H54 (cell line): ENCODE data around the gene CCDC149.
"Not testable (repeated sequence)": the region's sequence is repeated elsewhere in the genome, so short reads cannot be mapped to it uniquely, and the experiment has no call there.

Source experiments
- DNase-seq: peaks from one replicate; pipeline ENCODE4 v3.0.0; 2011; ENCODE audit warnings: low spot score, mixed read lengths; ENCODE audit not compliant: insufficient read length
- FAIRE-seq: peaks from 3 replicates; lab custom pipeline; 2011; peaks lifted over from hg19 to GRCh38; lab: Jason Lieb, UNC
- POLR2A ChIP-seq: IDR thresholded peaks from 2 replicates; pipeline ENCODE4 v1.6.1; 2011; ENCODE audit warnings: low read depth, mild to moderate bottlenecking, low read length

The CCDC149 gene

DNA sequence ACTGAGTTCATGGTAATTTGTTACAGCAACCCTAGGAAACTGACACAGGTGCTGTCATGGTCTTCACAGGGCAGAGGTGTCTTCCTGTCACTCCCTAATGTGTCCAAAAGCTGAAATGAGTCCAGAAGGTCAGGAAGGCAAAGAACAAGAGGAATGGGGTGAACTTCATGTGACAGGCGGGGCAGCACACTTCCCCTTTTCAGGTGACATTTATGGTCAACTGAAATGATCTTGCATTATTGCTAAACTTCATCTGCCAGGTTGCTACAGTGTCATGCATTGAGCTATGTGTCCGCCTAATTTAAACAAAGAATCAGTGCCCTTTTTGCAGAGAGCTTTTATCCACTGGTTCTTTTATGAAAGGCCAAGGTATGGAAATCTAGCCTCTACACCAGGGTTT lies 15.9 kb upstream of the CCDC149 start:
- FAIRE-seq (no peak), DNase-seq (no peak)
- TF ChIP-seq POLR2A, result no peak

DNA sequence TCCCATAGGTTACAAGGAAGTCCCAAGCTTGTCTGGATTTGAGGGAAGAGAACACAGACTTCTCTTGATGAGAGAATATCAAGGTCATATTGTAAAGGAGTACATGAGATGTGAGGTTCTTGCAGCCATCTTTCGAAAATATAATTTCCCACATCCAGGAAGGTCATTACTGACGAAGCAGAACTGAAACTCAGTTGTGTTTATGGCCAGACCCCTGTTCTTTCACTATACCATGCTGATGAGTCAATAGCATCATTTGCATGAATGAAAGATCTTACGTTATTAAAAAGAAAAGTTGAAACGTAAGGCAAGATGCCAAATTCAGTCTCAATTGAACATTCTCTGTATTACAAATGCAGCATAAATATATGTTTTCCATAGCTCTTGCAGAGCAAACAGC lies 14.2 kb upstream of the CCDC149 start:
- DNase-seq (no peak), FAIRE-seq (no peak)
- TF ChIP-seq POLR2A, result no peak

DNA sequence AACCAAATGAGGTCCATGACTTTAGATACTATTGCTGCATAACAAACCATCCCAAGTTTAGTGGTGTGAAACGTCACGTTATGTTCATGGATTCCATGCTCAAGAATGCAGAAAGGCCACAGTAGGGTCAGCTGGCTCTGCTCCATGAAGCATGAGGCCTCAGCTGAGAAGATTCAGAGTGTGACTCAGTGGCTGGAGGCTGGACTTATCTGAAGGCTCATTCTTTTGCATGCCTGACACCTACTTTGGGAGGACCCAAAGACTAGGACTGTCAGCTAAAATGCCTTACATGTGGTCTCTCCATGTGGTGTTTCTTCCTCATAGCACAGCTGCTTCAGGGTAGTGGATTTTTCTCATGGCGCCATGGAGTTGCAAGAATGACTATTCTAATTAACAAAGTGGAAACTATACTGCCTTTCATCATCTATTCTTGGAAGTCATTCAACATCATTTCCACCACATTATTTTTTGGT lies 11.5 kb upstream of the CCDC149 start:
- DNase-seq (no peak), FAIRE-seq (no peak)
- TF ChIP-seq POLR2A, result no peak

DNA sequence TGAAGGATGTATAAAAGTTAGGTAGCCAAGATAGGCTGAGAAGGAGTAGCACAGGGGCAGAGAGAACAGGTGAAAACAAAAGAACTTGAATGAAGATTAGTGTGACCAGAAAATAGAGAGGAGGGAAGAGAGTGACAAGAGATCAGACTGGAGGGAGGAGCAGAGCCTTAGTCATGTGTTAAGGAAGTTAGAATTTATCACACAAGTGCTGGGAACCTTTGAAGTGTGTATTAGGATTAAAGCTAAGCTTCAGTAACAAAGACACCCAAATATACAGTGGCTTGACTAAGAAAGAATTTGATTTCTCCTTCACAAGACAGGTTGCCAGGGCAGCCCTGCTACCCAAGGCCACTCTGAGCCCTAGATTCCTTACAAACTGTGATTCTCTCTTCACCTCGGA lies 10.7 kb upstream of the CCDC149 start:
- DNase-seq (no peak), FAIRE-seq (no peak)
- no peak for TF ChIP-seq POLR2A

DNA sequence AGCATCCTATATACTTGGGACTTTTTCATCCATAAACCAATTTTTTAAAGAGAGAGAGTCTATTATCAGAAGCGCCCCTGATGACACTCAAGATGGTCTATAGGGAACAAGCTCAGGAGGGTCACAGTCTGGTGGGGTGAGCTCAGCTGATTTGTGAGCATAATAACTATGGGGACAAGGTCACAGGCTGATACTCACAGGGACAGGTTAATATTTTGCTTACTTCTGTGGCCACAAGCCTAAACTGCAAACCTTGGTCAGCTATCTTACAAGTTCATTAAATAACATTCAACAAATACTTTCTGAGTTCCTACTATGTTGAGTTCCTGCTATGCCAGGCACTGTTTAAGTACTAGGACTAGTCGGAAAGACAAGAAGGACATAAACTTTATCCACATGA lies 10.2 kb upstream of the CCDC149 start:
- DNase-seq (no peak), FAIRE-seq (no peak)
- TF ChIP-seq POLR2A, result no peak

DNA sequence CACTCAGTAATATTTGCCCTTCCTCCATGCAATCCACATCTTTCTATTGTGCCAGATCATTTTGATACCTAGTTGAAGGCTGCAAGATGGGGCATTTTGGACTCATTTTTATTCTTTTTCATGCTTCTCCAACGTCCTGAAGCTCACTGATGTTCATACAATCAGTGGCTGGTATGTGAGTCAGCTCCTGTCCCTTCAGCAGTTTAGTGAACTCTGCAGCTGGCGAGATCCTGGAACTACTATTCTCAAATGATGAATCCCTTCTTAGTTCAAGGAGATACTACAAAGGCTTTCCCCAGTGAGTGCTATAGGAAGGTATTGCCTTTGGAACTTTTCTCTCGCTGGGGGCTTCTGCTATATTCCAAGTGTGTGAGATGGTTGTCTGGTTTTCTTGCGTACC lies 9.6 kb upstream of the CCDC149 start:
- FAIRE-seq, result no peak
- no peak for DNase-seq
- TF ChIP-seq POLR2A, result no peak

DNA sequence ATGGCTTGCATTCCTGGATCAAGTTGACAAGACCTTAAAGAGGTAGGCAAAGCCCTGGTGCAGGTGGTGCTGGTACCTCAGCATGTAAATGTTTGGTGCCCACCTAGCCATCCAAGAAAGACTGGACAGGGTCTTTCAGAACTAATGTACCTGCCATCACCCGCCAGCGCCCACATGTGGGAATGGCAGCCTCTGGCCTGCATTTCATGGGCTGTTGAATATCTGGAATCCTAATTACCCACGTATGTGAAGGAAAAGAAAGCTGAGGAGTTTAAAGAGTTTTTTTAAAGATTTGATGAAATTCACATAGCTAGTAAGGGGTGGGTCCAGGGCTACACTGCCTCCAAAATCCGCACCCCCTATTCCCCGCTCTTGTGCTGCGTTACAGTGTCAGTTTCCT lies 8.6 kb upstream of the CCDC149 start:
- FAIRE-seq (no peak), DNase-seq (no peak)
- no peak for TF ChIP-seq POLR2A

DNA sequence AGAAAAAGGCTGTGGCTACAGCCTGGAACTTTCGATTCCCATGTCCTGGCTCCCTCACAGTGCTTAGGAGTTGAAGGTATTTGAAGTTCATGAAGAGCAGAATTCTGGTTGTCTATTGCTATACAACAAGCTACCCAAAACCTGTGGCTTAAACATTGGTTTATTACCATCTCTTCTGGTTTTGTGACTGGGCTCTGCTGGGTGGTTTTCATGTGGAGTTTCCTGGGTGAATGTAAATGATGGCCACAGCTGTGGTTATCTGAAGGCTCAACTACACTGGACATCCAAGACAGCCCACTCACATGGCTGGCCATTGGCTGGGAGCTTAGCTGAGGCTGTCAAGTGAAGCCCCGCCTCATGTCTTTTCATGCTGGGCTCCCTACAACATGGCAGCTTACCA lies 7.2 kb upstream of the CCDC149 start:
- FAIRE-seq (no peak), DNase-seq (no peak)
- no peak for TF ChIP-seq POLR2A

DNA sequence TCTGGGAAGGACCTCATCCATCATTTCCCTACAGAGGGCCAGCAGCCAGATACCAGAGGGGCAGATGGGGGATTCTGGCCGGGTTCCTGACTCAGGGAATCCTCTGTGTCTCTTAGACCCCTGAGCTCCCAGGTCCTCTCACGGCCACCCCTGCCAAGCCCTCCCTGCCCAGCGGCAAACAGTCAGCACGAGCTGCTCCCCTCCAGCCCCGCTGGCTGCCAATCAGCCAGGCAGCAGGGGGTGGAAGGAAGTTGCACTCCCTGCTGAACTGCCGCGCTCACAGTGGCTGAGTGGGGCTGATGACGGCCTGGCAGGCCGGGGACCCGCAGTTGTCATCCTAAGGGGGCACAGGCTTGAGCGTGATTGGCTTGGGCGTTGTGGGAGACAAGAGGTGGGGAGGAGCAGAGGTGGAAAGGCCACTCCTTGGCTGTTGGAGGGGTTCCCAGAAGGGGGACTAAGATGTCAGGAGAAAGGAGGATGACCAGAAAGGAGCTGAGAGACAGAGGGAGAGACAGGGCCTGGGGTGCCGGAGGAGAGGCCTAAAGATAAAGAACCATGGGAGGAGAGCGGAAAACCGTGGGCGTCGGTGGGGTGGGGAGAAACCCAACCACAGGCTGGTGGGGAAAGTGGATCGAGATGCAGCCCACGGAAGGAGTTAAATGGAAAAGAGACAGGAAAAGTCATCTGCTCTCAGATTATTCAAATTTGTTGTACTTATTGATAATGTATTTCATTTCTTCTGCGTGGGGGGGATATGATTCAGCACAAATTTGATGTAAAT lies 4.4 kb upstream of the CCDC149 start:
- no peak for FAIRE-seq
- no peak for DNase-seq
- TF ChIP-seq POLR2A, result no peak

DNA sequence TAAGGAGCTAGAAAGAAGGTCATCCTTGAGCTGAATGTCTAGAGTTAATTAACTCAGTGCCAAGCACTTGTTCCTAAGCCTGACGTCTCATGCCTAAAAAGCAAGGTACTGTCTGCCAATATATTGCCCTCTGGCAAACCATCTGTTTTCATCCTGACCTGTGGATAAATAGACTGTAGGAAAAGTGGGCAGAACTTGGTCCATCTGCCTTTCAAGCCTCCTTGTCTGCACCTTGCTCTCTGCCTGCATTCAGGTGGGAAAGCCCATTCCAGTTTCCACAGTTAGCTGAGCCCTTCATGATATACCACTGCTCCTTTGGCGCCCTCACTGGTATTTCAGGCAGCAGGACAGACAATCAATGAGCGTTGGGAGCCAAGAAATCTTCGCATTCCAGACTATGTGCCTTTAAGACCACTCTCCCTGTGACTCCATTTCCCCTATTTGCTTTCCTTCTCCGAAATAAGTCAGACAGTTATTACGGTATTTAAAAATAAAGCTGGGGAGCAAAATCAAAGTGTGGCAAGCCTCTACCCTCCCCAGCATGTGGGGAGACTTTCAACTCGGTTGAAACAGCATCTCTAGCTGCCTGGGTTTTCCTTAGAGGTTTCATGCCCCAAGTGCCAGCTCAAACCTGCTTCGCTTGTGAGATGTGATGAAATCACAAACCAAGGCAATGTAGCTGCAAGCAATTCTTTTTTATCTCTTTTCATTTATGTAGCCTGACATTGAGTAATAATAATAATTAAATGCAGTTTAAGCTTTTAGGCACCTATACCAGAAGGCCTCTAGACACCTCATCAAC lies 2.5 kb upstream of the CCDC149 start:
- no peak for TF ChIP-seq POLR2A
- no peak for DNase-seq
- no peak for FAIRE-seq

DNA sequence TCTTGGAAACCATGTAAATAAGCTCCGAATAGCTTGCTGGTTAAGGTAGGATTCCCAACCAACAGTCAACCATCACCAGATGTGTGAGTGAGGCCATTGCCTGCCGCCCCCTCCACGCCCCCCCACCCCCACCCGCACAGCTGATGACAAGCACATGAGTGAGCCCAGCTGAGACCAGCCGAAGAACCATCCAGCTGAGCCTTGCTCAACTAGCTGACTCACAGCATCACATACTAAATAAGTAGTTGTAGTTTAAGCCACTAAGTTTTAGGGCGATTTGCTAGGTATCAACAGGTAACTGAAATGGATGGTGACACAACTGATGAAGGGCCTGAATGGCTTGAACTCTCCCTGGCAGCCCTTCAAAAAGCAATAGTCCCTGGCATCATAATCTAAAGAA lies 1.6 kb upstream of the CCDC149 start:
- no peak for FAIRE-seq
- TF ChIP-seq POLR2A, result no peak

DNA sequence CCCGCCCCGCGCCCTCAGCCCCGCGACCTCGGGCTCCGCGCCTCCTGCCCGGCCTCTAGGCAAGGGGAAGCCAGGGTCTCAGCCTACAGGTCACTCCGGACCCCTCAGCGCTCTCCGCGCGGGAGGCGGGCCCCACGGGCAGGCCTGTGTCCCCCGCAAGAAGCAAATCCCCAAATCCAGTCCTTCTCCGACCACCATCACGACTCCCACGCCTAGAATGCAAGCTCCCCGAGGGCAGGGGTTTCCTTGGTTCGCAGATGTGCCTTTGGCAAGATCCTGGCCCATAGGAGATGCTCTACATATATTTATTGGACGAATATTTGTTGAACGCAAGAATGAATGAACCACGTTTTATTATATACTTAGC lies 260 bp upstream of the CCDC149 start:
- TF ChIP-seq POLR2A, result no peak
- DNase-seq (no peak), FAIRE-seq (no peak)

More for the DNA sequence above, 1.6 kb upstream of the CCDC149 start:
- no peak for DNase-seq

DNA sequence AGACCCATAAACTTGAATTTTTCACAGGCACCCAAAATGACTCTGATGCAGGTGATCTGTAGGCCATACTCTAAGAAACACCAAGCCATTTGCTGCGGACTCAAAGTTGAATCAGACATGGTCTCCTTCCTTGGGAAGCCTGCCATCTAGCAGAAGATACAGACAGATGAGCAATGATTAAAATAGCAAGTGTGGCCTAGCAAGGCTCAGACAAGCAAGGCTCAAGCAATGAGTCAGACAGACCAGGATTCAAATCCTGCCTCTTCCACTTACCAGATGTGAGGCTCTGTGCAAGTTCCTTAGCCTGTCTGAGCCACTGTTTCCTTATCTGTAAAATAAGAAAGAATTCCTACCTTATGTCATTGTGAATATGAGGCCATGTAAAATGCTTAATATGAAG lies 2.3 kb downstream of the CCDC149 start:
- FAIRE-seq, result no peak
- no peak for TF ChIP-seq POLR2A
- no peak for DNase-seq

DNA sequence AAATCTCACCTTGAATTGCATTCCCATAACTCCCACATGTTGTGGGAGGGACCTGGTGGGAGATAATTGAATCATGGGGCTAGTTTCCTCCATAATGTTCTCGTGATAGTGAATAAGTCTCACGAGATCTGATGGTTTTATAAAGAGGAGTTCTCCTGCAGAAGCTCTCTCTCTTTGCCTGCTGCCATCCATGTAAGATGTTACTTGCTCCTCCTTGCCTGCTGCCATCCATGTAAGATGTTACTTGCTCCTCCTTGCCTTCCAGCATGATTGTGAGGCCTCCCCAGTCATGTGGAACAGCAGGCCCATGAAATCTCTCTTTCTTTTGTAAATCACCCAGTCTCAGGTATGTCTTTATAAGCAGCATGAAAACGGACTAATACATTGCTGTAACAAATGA lies 3.2 kb downstream of the CCDC149 start:
- not testable (repeated sequence) for DNase-seq, FAIRE-seq

DNA sequence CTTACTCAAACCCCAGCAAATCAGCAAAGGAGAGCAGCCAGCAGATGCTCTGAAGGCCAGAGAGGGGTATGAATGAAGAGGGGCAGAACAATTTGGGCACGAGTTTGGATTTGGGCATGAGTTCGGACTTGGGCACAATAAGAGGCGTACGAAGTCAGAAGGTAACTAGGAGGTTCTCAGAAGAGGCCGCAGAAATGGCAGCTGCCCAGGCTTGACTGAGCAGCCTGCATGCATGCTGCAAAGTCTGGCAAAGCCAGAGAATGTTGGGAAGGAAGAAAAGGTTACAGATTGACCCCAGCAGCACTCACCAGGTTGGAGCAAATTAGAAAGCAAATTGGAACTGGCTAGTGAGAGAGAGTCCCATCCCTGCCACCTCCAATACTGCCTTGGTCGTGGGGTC lies 15.2 kb downstream of the CCDC149 start:
- TF ChIP-seq POLR2A, result no peak
- no peak for FAIRE-seq
- no peak for DNase-seq
